ENCODE data around the gene PSMD8. TPM values are rescaled to one million over a fixed set of nuclear protein-coding genes. Genes with fewer than 3 reads are reported as not detected.
A peak's percentile ranks its signal among the peaks of the same experiment; 100 is the strongest.

PSMD8 gene
- total RNA-seq, 1 donor from 2014 or later: 159 TPM

GRCh38 chr19:38367041-38367440 is 7.3 kb upstream of the PSMD8 start:
- Mint-ChIP-seq H3K27ac (no peak overlapping the region), H3K4me3 (no peak overlapping the region), H3K9me3 (no peaks in the 10 kb centered on the region), H3K4me1 (ENCODE audit: unreplicated experiment) (no peaks in the 10 kb centered on the region), H3K27me3 (peaks cover 18% of the 10 kb centered on the region), H3K36me3 (no peaks in the 10 kb centered on the region)
- DNase-seq (ENCODE audit: extremely low spot score, unreplicated experiment): no peak
- no peak for TF ChIP-seq CTCF (conservative IDR thresholded peaks at IDR 0.05)

- Mint-ChIP-seq H3K9me3 (no peaks in the 10 kb centered on the region), H3K4me3 (no peak overlapping the region), H3K27me3 (peaks cover 18% of the 10 kb centered on the region), H3K4me1 (ENCODE audit: unreplicated experiment) (peaks cover 4% of the 10 kb centered on the region), H3K27ac (no peak overlapping the region), H3K36me3 (no peaks in the 10 kb centered on the region)
- DNase-seq (ENCODE audit: extremely low spot score, unreplicated experiment): no peak
- TF ChIP-seq CTCF (conservative IDR thresholded peaks at IDR 0.05): no peak
These were observed 4.8 kb upstream of the PSMD8 start for GRCh38 chr19:38369584-38369983.

- Mint-ChIP-seq H3K4me1 (ENCODE audit: unreplicated experiment) (peaks cover 12% of the 10 kb centered on the region), H3K36me3 (no peaks in the 10 kb centered on the region), H3K9me3 (no peaks in the 10 kb centered on the region), H3K4me3 (no peak overlapping the region), H3K27me3 (peaks cover 18% of the 10 kb centered on the region), H3K27ac (no peak overlapping the region)
- no peak for TF ChIP-seq CTCF (conservative IDR thresholded peaks at IDR 0.05)
- no peak for DNase-seq (ENCODE audit: extremely low spot score, unreplicated experiment)
These were observed 4.1 kb upstream of the PSMD8 start for GRCh38 chr19:38370299-38370698.

- no peak overlapping the region for H3K27ac Mint-ChIP-seq
- DNase-seq (ENCODE audit: extremely low spot score, unreplicated experiment): no peak
- peaks cover 18% of the 10 kb centered on the region for H3K4me1 Mint-ChIP-seq (ENCODE audit: unreplicated experiment)
- H3K4me3 Mint-ChIP-seq: no peak overlapping the region
- H3K27me3 Mint-ChIP-seq: peaks cover 18% of the 10 kb centered on the region
- no peaks in the 10 kb centered on the region for H3K36me3 Mint-ChIP-seq
- no peak for TF ChIP-seq CTCF (conservative IDR thresholded peaks at IDR 0.05)
- H3K9me3 Mint-ChIP-seq: no peaks in the 10 kb centered on the region
These were observed 3.3 kb upstream of the PSMD8 start for GRCh38 chr19:38371081-38371480.

- no peaks in the 10 kb centered on the region for H3K9me3 Mint-ChIP-seq
- no peak for DNase-seq (ENCODE audit: extremely low spot score, unreplicated experiment)
- peaks cover 18% of the 10 kb centered on the region for H3K27me3 Mint-ChIP-seq
- H3K4me3 Mint-ChIP-seq: peak overlapping the region; percentile 99
- peaks cover 3% of the 10 kb centered on the region for H3K36me3 Mint-ChIP-seq
- peak overlapping the region; percentile 98 for H3K27ac Mint-ChIP-seq
- TF ChIP-seq CTCF (conservative IDR thresholded peaks at IDR 0.05): peak; percentile 1
- H3K4me1 Mint-ChIP-seq (ENCODE audit: unreplicated experiment): peaks cover 19% of the 10 kb centered on the region
These were observed 452 bp upstream of the PSMD8 start for GRCh38 chr19:38373907-38374331.

- peak overlapping the region; percentile 98 for H3K27ac Mint-ChIP-seq
- H3K4me3 Mint-ChIP-seq: peak overlapping the region; percentile 99
- no peaks in the 10 kb centered on the region for H3K9me3 Mint-ChIP-seq
- DNase-seq (ENCODE audit: extremely low spot score, unreplicated experiment): no peak
- peaks cover 14% of the 10 kb centered on the region for H3K27me3 Mint-ChIP-seq
- H3K36me3 Mint-ChIP-seq: peaks cover 7% of the 10 kb centered on the region
- TF ChIP-seq CTCF (conservative IDR thresholded peaks at IDR 0.05): no peak
- peaks cover 19% of the 10 kb centered on the region for H3K4me1 Mint-ChIP-seq (ENCODE audit: unreplicated experiment)
These were observed 725 bp downstream of the PSMD8 start for GRCh38 chr19:38375098-38375493.

Data from type B pancreatic cell (in vitro differentiated cells).